Measurements from ENCODE around the gene PLCL2. TPM values are rescaled to one million over a fixed set of nuclear protein-coding genes. Genes with fewer than 3 reads are reported as not detected.
"Not testable (repeated sequence)": the region's sequence is repeated elsewhere in the genome, so short reads cannot be mapped to it uniquely, and the experiment has no call there.

Gene PLCL2
- total and polyA plus RNA-seq, 4 donors: 2.1 to 16.7 (median 7.0) TPM

DNA sequence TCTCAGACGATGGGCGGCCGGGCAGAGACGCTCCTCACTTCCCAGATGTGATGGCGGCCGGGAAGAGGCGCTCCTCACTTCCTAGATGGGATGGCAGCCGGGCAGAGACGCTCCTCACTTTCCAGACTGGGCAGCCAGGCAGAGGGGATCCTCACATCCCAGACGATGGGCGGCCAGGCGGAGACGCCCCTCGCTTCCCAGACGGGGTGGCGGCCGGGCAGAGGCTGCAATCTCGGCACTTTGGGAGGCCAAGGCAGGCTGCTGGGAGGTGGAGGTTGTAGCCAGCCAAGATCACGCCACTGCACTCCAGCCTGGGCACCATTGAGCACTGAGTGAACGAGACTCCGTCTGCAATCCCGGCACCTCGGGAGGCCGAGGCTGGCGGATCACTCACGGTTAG, 95.8 kb downstream of the PLCL2 start:
- H3K4me3 ChIP-seq (ENCODE audit: low read length in 2 of 2); ATAC-seq (ENCODE audit: low FRiP score); H3K4me1 ChIP-seq (ENCODE audit: control insufficient read depth in 1 of 2, insufficient read depth in 2 of 2, low read length in 2 of 2); H3K27me3 ChIP-seq (ENCODE audit: control insufficient read depth in 1 of 2, insufficient read depth in 2 of 2, low read length in 1 of 2); DNase-seq; intact Hi-C loops (cut with DNase I); H3K9me3 ChIP-seq (ENCODE audit: control insufficient read depth, low read length); H3K27ac ChIP-seq (ENCODE audit: low read depth in 1 of 2, low read length in 2 of 2); H3K36me3 ChIP-seq (ENCODE audit: control insufficient read depth in 1 of 2, insufficient read depth in 2 of 2, low read length in 1 of 2): not testable (repeated sequence)
- 89 to 96% methylated on average over 7 to 17 of the region's 26 CpGs for WGBS, 2 donors

DNA sequence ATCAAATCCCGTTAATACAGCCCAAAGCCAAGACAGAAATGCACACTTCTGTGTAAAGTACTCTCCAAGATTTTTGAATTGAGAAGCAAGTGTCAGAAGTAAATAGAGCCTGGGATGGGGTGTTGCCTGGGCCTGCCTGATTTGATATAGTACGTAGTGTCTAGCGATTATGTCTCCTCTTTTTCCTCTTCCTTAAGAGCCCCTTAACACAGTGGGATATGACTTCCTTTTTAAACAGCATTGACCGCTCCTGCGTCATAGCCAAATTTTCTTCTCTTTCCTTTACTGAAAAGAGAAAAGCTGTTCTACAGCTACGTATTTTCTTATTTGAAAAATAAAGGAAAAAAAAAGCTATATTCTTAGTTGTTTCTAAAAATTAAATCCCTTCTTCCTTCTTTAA, 97.7 kb downstream of the PLCL2 start:
- H3K36me3 ChIP-seq (ENCODE audit: control insufficient read depth in 1 of 2, insufficient read depth in 2 of 2, low read length in 1 of 2): no peaks in the 10 kb centered on the region
- WGBS, 2 donors: 90 to 93% methylated on average over 6 of the region's 6 CpGs
- H3K9me3 ChIP-seq (ENCODE audit: control insufficient read depth, low read length): no peaks in the 10 kb centered on the region
- H3K27ac ChIP-seq (ENCODE audit: low read depth in 1 of 2, low read length in 2 of 2): no peak overlapping the region
- peaks cover 0 to 3% of the 10 kb centered on the region in 2 donors for H3K4me1 ChIP-seq (ENCODE audit: control insufficient read depth in 1 of 2, insufficient read depth in 2 of 2, low read length in 2 of 2)
- ATAC-seq (ENCODE audit: low FRiP score): no peak
- no peak overlapping the region for H3K4me3 ChIP-seq (ENCODE audit: low read length in 2 of 2)
- intact Hi-C loops (cut with DNase I): no loop called here
- no peaks in the 10 kb centered on the region for H3K27me3 ChIP-seq (ENCODE audit: control insufficient read depth in 1 of 2, insufficient read depth in 2 of 2, low read length in 1 of 2)
- no peak for DNase-seq

DNA sequence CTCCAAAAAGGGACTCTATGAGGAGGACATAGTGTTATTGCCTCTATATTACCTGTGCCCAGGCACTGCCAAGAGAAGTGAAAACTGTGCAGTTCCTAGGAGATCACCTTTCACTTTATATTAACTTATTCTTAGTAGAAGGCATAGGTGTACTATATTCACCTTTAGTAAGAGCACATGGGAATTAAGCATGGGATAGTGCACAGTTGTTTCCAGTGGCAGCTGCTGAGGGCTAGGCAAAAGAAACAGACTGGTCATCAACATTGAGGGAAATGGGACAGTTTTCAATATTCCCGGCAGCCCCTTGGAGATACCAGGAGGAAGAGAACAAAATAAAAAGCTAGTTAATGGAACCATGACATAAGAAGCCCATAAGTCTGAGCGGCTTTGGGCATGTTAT, 100.9 kb downstream of the PLCL2 start:
- ATAC-seq (ENCODE audit: low FRiP score) (no peak), DNase-seq (no peak)
- Histone ChIP-seq H3K36me3 (ENCODE audit: control insufficient read depth in 1 of 2, insufficient read depth in 2 of 2, low read length in 1 of 2) (no peaks in the 10 kb centered on the region), H3K4me3 (ENCODE audit: low read length in 2 of 2) (no peak overlapping the region), H3K27me3 (ENCODE audit: control insufficient read depth in 1 of 2, insufficient read depth in 2 of 2, low read length in 1 of 2) (no peaks in the 10 kb centered on the region), H3K27ac (ENCODE audit: low read depth in 1 of 2, low read length in 2 of 2) (no peak overlapping the region), H3K4me1 (ENCODE audit: control insufficient read depth in 1 of 2, insufficient read depth in 2 of 2, low read length in 2 of 2) (no peaks in the 10 kb centered on the region), H3K9me3 (ENCODE audit: control insufficient read depth, low read length) (no peaks in the 10 kb centered on the region)
- intact Hi-C loops (cut with DNase I): no loop called here
- WGBS, 2 donors: 96 to 98% methylated on average over 2 of the region's 2 CpGs

DNA sequence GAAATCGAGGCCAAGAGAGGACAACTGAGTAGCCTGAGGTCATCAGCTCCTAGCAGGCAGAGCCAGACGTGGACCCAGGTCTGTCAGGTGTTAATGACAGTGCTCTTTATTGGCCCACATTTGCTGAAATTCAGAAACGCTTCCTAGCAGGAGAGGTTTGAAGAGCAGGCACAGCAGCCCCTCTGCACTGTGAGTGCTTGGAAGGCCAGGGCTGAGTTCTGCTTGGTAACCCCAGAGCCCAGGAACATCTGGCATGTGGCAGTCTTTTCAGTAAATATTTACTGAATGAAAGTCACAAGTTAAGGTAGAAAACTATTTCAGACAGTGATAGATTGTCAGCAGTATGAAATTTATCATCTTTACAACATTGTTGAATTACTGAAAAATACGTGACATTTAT, 102.4 kb downstream of the PLCL2 start:
- Histone ChIP-seq H3K4me3 (ENCODE audit: low read length in 2 of 2) (no peak overlapping the region), H3K4me1 (ENCODE audit: control insufficient read depth in 1 of 2, insufficient read depth in 2 of 2, low read length in 2 of 2) (no peaks in the 10 kb centered on the region), H3K27ac (ENCODE audit: low read depth in 1 of 2, low read length in 2 of 2) (no peak overlapping the region), H3K9me3 (ENCODE audit: control insufficient read depth, low read length) (no peaks in the 10 kb centered on the region), H3K27me3 (ENCODE audit: control insufficient read depth in 1 of 2, insufficient read depth in 2 of 2, low read length in 1 of 2) (no peaks in the 10 kb centered on the region), H3K36me3 (ENCODE audit: control insufficient read depth in 1 of 2, insufficient read depth in 2 of 2, low read length in 1 of 2) (no peaks in the 10 kb centered on the region)
- intact Hi-C loops (cut with DNase I): no loop called here
- no peak for DNase-seq
- WGBS, 2 donors: 85 to 91% methylated on average over 4 of the region's 4 CpGs
- ATAC-seq (ENCODE audit: low FRiP score): no peak

DNA sequence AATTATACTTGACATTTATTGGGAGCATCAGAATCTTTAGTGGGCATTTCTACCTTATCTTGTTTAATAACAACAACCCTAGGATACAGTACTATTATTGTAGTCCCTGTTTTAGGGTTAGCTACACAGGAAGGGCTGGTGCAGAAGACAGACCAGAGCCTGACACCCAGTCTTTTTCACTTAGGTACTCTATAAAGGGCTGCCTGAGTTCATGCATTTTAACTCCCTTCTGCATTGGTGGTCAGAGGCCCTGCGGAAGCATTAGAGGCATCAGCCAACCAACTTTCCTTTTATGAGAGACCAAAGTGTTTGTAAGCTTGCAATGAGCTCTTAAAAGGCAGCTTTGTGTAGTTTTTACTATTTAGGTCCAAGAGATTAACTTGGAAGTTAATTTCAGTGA, 105.4 kb downstream of the PLCL2 start:
- ATAC-seq (ENCODE audit: low FRiP score): no peak
- WGBS, 2 donors: 97% methylated on average over 1 of the region's 1 CpG
- Histone ChIP-seq H3K9me3 (ENCODE audit: control insufficient read depth, low read length) (no peaks in the 10 kb centered on the region), H3K4me1 (ENCODE audit: control insufficient read depth in 1 of 2, insufficient read depth in 2 of 2, low read length in 2 of 2) (no peaks in the 10 kb centered on the region), H3K27ac (ENCODE audit: low read depth in 1 of 2, low read length in 2 of 2) (no peak overlapping the region), H3K36me3 (ENCODE audit: control insufficient read depth in 1 of 2, insufficient read depth in 2 of 2, low read length in 1 of 2) (no peaks in the 10 kb centered on the region), H3K4me3 (ENCODE audit: low read length in 2 of 2) (no peak overlapping the region), H3K27me3 (ENCODE audit: control insufficient read depth in 1 of 2, insufficient read depth in 2 of 2, low read length in 1 of 2) (no peaks in the 10 kb centered on the region)
- no peak for DNase-seq
- intact Hi-C loops (cut with DNase I): no loop called here

DNA sequence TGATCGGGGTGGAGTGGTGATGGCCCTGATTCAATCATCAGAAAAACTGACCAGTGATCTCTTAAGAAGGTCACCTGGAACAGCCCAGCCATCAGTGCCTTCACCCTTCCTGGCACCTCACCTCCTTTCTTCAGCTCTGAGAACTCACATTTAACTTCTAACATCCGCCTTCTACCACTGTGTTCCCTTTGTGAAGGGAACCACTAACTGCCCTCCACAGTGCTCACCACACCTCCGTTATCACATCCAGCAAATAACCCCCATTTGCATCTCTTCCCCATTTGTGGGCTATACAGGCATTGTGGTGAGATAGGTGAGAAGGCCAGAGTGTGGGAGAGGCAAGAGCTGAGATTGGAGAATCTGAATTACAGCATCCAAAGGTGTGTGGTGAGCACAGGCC, 107.4 kb downstream of the PLCL2 start:
- 96 to 97% methylated on average over 3 of the region's 3 CpGs for WGBS, 2 donors
- DNase-seq: no peak
- no peaks in the 10 kb centered on the region for H3K27me3 ChIP-seq (ENCODE audit: control insufficient read depth in 1 of 2, insufficient read depth in 2 of 2, low read length in 1 of 2)
- no peaks in the 10 kb centered on the region for H3K9me3 ChIP-seq (ENCODE audit: control insufficient read depth, low read length)
- no peak for ATAC-seq (ENCODE audit: low FRiP score)
- H3K4me3 ChIP-seq (ENCODE audit: low read length in 2 of 2): no peak overlapping the region
- intact Hi-C loops (cut with DNase I): no loop called here
- H3K27ac ChIP-seq (ENCODE audit: low read depth in 1 of 2, low read length in 2 of 2): no peak overlapping the region
- H3K36me3 ChIP-seq (ENCODE audit: control insufficient read depth in 1 of 2, insufficient read depth in 2 of 2, low read length in 1 of 2): no peaks in the 10 kb centered on the region
- H3K4me1 ChIP-seq (ENCODE audit: control insufficient read depth in 1 of 2, insufficient read depth in 2 of 2, low read length in 2 of 2): no peaks in the 10 kb centered on the region

DNA sequence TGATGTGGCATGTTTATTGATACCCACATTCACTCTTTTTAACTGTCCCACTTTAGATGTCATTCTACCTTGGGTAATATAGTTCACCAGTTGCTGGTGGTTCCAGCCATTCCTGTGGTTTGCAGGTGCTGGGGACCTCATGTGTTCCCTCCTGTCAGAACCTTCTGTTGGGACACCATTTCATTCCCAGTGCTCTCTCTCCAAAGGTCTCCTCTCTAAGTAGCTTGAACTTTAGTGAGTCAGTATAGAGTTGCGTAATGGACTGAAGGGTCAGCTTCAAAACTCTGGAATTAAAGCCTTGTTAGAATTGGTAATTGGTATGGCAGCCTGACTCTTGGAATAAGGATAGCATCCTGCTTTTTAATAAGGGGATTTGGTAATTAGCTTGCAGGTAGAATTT, 108.5 kb downstream of the PLCL2 start:
- no peaks in the 10 kb centered on the region for H3K36me3 ChIP-seq (ENCODE audit: control insufficient read depth in 1 of 2, insufficient read depth in 2 of 2, low read length in 1 of 2)
- ATAC-seq (ENCODE audit: low FRiP score) (no peak), DNase-seq (no peak)
- H3K27ac ChIP-seq (ENCODE audit: low read depth in 1 of 2, low read length in 2 of 2): no peak overlapping the region
- intact Hi-C loops (cut with DNase I): no loop called here
- H3K27me3 ChIP-seq (ENCODE audit: control insufficient read depth in 1 of 2, insufficient read depth in 2 of 2, low read length in 1 of 2): no peaks in the 10 kb centered on the region
- H3K9me3 ChIP-seq (ENCODE audit: control insufficient read depth, low read length): no peaks in the 10 kb centered on the region
- WGBS, 2 donors: 97 to 100% methylated on average over 1 of the region's 1 CpG
- no peaks in the 10 kb centered on the region for H3K4me1 ChIP-seq (ENCODE audit: control insufficient read depth in 1 of 2, insufficient read depth in 2 of 2, low read length in 2 of 2)
- no peak overlapping the region for H3K4me3 ChIP-seq (ENCODE audit: low read length in 2 of 2)

DNA sequence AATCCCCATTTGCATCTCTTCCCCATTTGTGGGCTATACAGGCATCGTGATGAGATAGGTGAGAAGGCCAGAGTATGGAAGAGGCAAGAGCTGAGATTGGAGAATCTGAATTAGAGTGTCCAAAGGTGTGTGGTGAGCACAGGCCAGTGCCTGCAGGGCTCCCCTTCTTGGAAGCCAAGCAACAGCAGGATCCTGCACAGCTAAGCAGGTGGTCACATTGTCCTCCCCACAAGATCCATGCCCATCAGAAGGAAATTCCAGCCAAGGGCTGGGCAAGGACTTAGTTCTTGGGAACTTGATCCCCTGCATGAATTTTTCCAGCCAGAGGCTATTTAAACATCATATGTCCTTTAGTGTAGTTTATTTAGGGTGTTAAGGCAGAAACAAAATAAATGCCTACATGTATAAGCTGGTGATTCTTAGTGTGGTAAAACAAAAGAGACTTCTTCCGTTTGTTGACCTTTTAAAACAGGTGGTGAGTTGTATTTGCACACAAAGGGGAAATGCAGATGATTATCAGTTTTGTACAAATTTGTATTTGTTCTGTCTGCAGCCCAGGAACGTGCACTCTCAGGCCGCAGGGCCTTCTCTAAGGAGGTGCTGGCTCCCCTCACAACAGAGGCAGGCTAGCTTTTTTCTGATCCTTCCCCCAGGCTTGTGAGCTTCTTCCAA, 110.2 kb downstream of the PLCL2 start:
- no peaks in the 10 kb centered on the region for H3K9me3 ChIP-seq (ENCODE audit: control insufficient read depth, low read length)
- WGBS, 2 donors: 78 to 79% methylated on average over 4 of the region's 4 CpGs
- ATAC-seq (ENCODE audit: low FRiP score): no peak
- no peak for DNase-seq
- H3K27me3 ChIP-seq (ENCODE audit: control insufficient read depth in 1 of 2, insufficient read depth in 2 of 2, low read length in 1 of 2): no peaks in the 10 kb centered on the region
- no peak overlapping the region for H3K27ac ChIP-seq (ENCODE audit: low read depth in 1 of 2, low read length in 2 of 2)
- intact Hi-C loops (cut with DNase I): no loop called here
- H3K36me3 ChIP-seq (ENCODE audit: control insufficient read depth in 1 of 2, insufficient read depth in 2 of 2, low read length in 1 of 2): no peaks in the 10 kb centered on the region
- H3K4me1 ChIP-seq (ENCODE audit: control insufficient read depth in 1 of 2, insufficient read depth in 2 of 2, low read length in 2 of 2): no peaks in the 10 kb centered on the region
- H3K4me3 ChIP-seq (ENCODE audit: low read length in 2 of 2): no peak overlapping the region

DNA sequence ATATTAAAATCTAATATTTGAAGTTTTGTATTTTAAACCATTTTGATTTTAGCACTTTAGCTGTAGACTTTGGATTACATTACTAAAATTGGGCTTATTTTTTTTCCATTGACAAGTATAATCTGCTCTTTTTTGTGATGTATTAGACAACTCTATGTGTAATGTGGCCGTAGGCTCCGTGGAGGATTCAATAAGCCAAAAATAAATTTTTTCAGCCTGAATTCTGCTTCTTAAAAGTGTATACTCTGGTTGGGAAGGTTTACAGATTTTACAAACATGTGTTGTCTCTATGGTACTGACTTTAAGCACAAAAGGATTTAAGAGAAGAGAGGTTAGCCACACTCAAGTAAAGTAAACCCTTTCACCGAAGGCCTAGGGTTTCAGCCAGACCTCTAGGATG, 110.8 kb downstream of the PLCL2 start:
- H3K27ac ChIP-seq (ENCODE audit: low read depth in 1 of 2, low read length in 2 of 2): no peak overlapping the region
- ATAC-seq (ENCODE audit: low FRiP score): no peak
- no peak for DNase-seq
- 94 to 96% methylated on average over 3 of the region's 3 CpGs for WGBS, 2 donors
- H3K4me1 ChIP-seq (ENCODE audit: control insufficient read depth in 1 of 2, insufficient read depth in 2 of 2, low read length in 2 of 2): no peaks in the 10 kb centered on the region
- no peak overlapping the region for H3K4me3 ChIP-seq (ENCODE audit: low read length in 2 of 2)
- intact Hi-C loops (cut with DNase I): no loop called here
- no peaks in the 10 kb centered on the region for H3K36me3 ChIP-seq (ENCODE audit: control insufficient read depth in 1 of 2, insufficient read depth in 2 of 2, low read length in 1 of 2)
- H3K9me3 ChIP-seq (ENCODE audit: control insufficient read depth, low read length): no peaks in the 10 kb centered on the region
- H3K27me3 ChIP-seq (ENCODE audit: control insufficient read depth in 1 of 2, insufficient read depth in 2 of 2, low read length in 1 of 2): no peaks in the 10 kb centered on the region
